DOHH2 (cell line): ENCODE data around the gene EIF3CL.
"Not testable (repeated sequence)": the region's sequence is repeated elsewhere in the genome, so short reads cannot be mapped to it uniquely, and the experiment has no call there.

Experiments
- EZH2phosphoT487 ChIP-seq: fragments of 200-600 bp; sonication (generic); IDR thresholded peaks from 2 replicates; pipeline ENCODE4 v1.6.1; 2017; ENCODE audit warnings: borderline replicate concordance, mild to moderate bottlenecking, antibody characterized with exemption, low read length, moderate library complexity, mixed read lengths
- TF ChIP-seq, protein P1 (sequence below): fragments of 200-600 bp; sonication (generic); IDR thresholded peaks from one replicate; pipeline ENCODE4 v1.5.1; 2014; ENCODE audit warnings: antibody characterized with exemption, mild to moderate bottlenecking, low read depth, low read length; ENCODE audit not compliant: poor library complexity, severe bottlenecking

DNA sequence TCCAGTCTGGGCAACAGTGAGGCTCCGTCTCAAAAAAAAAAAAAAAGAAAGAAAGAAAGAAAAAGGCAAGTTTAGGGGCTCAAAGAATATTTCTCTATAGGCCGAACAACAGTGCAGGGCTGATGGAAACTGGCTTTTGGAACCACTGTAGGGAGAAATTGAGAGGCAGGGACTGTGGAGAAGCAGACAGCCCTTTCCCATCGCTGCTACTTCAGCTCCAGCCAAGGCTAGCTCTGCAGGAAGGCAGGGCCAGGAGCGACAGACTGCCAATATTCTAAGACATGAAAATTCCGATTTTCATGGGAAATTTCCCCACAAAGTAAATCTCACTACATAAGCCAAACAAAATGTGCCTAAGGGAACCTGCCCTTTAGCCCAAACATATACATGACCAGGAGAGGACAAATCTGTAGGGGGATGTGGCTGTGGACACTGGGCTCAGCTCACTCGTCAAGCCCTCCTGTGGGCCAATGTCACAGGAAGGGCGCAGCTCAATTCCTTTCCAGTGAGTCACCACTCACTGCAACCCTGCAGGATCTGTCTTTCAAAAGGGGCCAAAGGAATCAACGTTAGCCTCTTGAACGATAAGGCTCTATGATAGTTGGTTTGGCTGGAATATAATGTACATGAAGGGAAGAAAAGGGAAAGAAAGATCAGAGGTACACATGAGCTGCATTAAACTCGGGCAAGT lies 21.3 kb downstream of the EIF3CL start:
- TF ChIP-seq, protein P1, sequence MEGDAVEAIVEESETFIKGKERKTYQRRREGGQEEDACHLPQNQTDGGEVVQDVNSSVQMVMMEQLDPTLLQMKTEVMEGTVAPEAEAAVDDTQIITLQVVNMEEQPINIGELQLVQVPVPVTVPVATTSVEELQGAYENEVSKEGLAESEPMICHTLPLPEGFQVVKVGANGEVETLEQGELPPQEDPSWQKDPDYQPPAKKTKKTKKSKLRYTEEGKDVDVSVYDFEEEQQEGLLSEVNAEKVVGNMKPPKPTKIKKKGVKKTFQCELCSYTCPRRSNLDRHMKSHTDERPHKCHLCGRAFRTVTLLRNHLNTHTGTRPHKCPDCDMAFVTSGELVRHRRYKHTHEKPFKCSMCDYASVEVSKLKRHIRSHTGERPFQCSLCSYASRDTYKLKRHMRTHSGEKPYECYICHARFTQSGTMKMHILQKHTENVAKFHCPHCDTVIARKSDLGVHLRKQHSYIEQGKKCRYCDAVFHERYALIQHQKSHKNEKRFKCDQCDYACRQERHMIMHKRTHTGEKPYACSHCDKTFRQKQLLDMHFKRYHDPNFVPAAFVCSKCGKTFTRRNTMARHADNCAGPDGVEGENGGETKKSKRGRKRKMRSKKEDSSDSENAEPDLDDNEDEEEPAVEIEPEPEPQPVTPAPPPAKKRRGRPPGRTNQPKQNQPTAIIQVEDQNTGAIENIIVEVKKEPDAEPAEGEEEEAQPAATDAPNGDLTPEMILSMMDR: not testable (repeated sequence)
- not testable (repeated sequence) for TF ChIP-seq EZH2phosphoT487
